Loucy (cell line): ENCODE measurements around the gene HIVEP2.
A peak's percentile ranks its signal among the peaks of the same experiment; 100 is the strongest.

Source experiments
- H2AFZ ChIP-seq: fragments of 200-600 bp; sonication (generic); 2 replicates; pipeline ENCODE4 v1.6.0; 2016; ENCODE audit warnings: antibody characterized with exemption, mild to moderate bottlenecking, low read length, moderate library complexity
- H3F3A ChIP-seq: fragments of 200-600 bp; 2 replicates; pipeline ENCODE4 v1.6.0; 2016; ENCODE audit warnings: antibody characterized with exemption, low read depth, mild to moderate bottlenecking
- H3K27me3 ChIP-seq: fragments of 200-600 bp; sonication (generic); 2 replicates; pipeline ENCODE4 v1.6.1; 2014; ENCODE audit warnings: low read length, mild to moderate bottlenecking; ENCODE audit not compliant: insufficient read depth, poor library complexity, severe bottlenecking
- H3K36me3 ChIP-seq: fragments of 200-600 bp; sonication (generic); 2 replicates; pipeline ENCODE4 v1.6.1; 2016; ENCODE audit warnings: low read length; ENCODE audit not compliant: insufficient read depth
- H3K4me1 ChIP-seq: fragments of 200-600 bp; sonication (generic); 2 replicates; pipeline ENCODE4 v1.5.1; 2014; ENCODE audit warnings: low read length, mild to moderate bottlenecking; ENCODE audit not compliant: insufficient read depth, poor library complexity, severe bottlenecking
- H3K4me2 ChIP-seq: fragments of 200-600 bp; sonication (generic); 2 replicates; pipeline ENCODE4 v1.6.0; 2014; ENCODE audit warnings: antibody characterized with exemption, low read length, low read depth, mild to moderate bottlenecking; ENCODE audit not compliant: poor library complexity, severe bottlenecking
- H3K4me3 ChIP-seq: fragments of 200-600 bp; sonication (generic); 2 replicates; pipeline ENCODE4 v1.5.1; 2014; ENCODE audit warnings: low read length, mild to moderate bottlenecking, mixed read lengths; ENCODE audit not compliant: poor library complexity, severe bottlenecking
- H3K79me2 ChIP-seq: fragments of 200-600 bp; sonication (generic); 2 replicates; pipeline ENCODE4 v1.6.1; 2014; ENCODE audit warnings: low read length; ENCODE audit not compliant: insufficient read depth
- H3K9ac ChIP-seq: fragments of 200-600 bp; sonication (generic); 2 replicates; pipeline ENCODE4 v1.6.0; 2014; ENCODE audit warnings: mild to moderate bottlenecking, low read depth, low read length, moderate library complexity; ENCODE audit not compliant: poor library complexity, severe bottlenecking
- H3K9me2 ChIP-seq: fragments of 200-600 bp; sonication (generic); replicated peaks from 2 replicates; pipeline ENCODE4 v1.6.1; 2016; ENCODE audit warnings: low read depth, low read length, mixed read lengths
- H3K9me3 ChIP-seq: fragments of 200-600 bp; sonication (generic); 2 replicates; pipeline ENCODE4 v1.6.1; 2014; ENCODE audit warnings: mild to moderate bottlenecking, antibody characterized with exemption, low read length, low read depth; ENCODE audit not compliant: insufficient read depth
- H4K20me1 ChIP-seq: fragments of 200-600 bp; sonication (generic); 2 replicates; pipeline ENCODE4 v1.6.0; 2014; ENCODE audit warnings: antibody characterized with exemption, low read length, mild to moderate bottlenecking; ENCODE audit not compliant: insufficient read depth, poor library complexity, severe bottlenecking
- CTCF ChIP-seq: fragments of 200-600 bp; sonication (generic); conservative IDR thresholded peaks from 2 replicates; pipeline ENCODE4 v1.5.1; 2014; ENCODE audit warnings: mild to moderate bottlenecking, antibody characterized with exemption, low read length
- EZH2phosphoT487 ChIP-seq: fragments of 200-600 bp; IDR thresholded peaks from 2 replicates; pipeline ENCODE4 v1.6.1; 2018; ENCODE audit warnings: antibody characterized with exemption, mild to moderate bottlenecking, moderate library complexity, borderline replicate concordance

Gene HIVEP2

GRCh38 chr6:142871910-142872331, 73.1 kb downstream of the HIVEP2 start:
- peaks cover 53% of the 10 kb centered on the region for H3K4me1 ChIP-seq
- peaks cover 94% of the 10 kb centered on the region for H3K79me2 ChIP-seq

GRCh38 chr6:142870787-142871415, 74.1 kb downstream of the HIVEP2 start:
- H3K9me2 ChIP-seq = no peaks in the 10 kb centered on the region
- no peaks in the 10 kb centered on the region for H3K27me3 ChIP-seq
- TF ChIP-seq CTCF (no peak), EZH2phosphoT487 (no peak)
- peaks cover 61% of the 10 kb centered on the region for H3K4me1 ChIP-seq
- H3K4me2 ChIP-seq = no peak overlapping the region
- no peak overlapping the region for H2AFZ ChIP-seq
- no peak overlapping the region for H3K9ac ChIP-seq
- 0 out of 2 replicates have a peak, but pooled peaks cover 6% of the 10 kb centered on the region for H3F3A ChIP-seq
- H3K36me3 ChIP-seq = no peaks in the 10 kb centered on the region
- peaks cover 94% of the 10 kb centered on the region for H3K79me2 ChIP-seq
- no peak overlapping the region for H3K4me3 ChIP-seq
- H4K20me1 ChIP-seq = peaks cover 65% of the 10 kb centered on the region
- H3K9me3 ChIP-seq = no peaks in the 10 kb centered on the region

More at GRCh38 chr6:142871910-142872331, 73.1 kb downstream of the HIVEP2 start:
- H3K4me3 ChIP-seq = no peak overlapping the region
- no peaks in the 10 kb centered on the region for H3K9me2 ChIP-seq
- TF ChIP-seq CTCF (no peak), EZH2phosphoT487 (no peak)
- no peaks in the 10 kb centered on the region for H3K36me3 ChIP-seq
- H3K27me3 ChIP-seq = no peaks in the 10 kb centered on the region
- no peaks in the 10 kb centered on the region for H3K9me3 ChIP-seq
- H3K9ac ChIP-seq = no peak overlapping the region
- no peak overlapping the region for H2AFZ ChIP-seq
- H3K4me2 ChIP-seq = peak overlapping the region; percentile 1
- 0 out of 2 replicates have a peak, but pooled peaks cover 6% of the 10 kb centered on the region for H3F3A ChIP-seq
- H4K20me1 ChIP-seq = peaks cover 57% of the 10 kb centered on the region

- Histone ChIP-seq H3K79me2 (peaks cover 95% of the 10 kb centered on the region), H3K27me3 (no peaks in the 10 kb centered on the region), H3K9me2 (no peaks in the 10 kb centered on the region), H3K36me3 (no peaks in the 10 kb centered on the region), H3K4me1 (peaks cover 55% of the 10 kb centered on the region), H3K9ac (no peak overlapping the region), H3F3A (0 out of 2 replicates have a peak, but pooled peaks cover 6% of the 10 kb centered on the region), H3K4me2 (no peak overlapping the region), H4K20me1 (peaks cover 57% of the 10 kb centered on the region), H3K4me3 (no peak overlapping the region), H2AFZ (no peak overlapping the region), H3K9me3 (no peaks in the 10 kb centered on the region)
- no peak for TF ChIP-seq EZH2phosphoT487
- peak; percentile 26 for TF ChIP-seq CTCF
Measured at GRCh38 chr6:142868917-142869316, 76.1 kb downstream of the HIVEP2 start.
